AG04449 (cell line): ENCODE data around the gene CSHL1.
"Not testable (repeated sequence)": the region's sequence is repeated elsewhere in the genome, so short reads cannot be mapped to it uniquely, and the experiment has no call there.

Experiments
- CTCF ChIA-PET: fragments of 350-600 bp; formaldehyde crosslinking; extraction: SDS; loops from one replicate; lab custom pipeline; 2021; ENCODE audit warnings: antibody characterized with exemption; lab: Yijun Ruan, JAX
- POLR2A ChIA-PET: fragments of 400-600, 350-600 bp; formaldehyde crosslinking; extraction: SDS; loops from one replicate; lab custom pipeline; 2020; ENCODE audit warnings: antibody characterized with exemption, inconsistent platforms; lab: Yijun Ruan, JAX
- DNase-seq: peaks from one replicate; pipeline ENCODE4 v3.0.0-alpha.2; 2010; ENCODE audit warnings: low read depth, low spot score
- H3K4me3 ChIP-seq: 2 replicates; pipeline ENCODE4 v1.5.1; 2011; ENCODE audit warnings: low read depth, mild to moderate bottlenecking, control low read depth, low read length
- TF ChIP-seq, protein P1 (sequence below): IDR thresholded peaks from one replicate; pipeline ENCODE4 v1.5.1; 2011; ENCODE audit warnings: mild to moderate bottlenecking, moderate library complexity, low read length, control low read depth, inconsistent platforms; ENCODE audit not compliant: insufficient read depth; ENCODE audit errors: missing control alignments

The CSHL1 gene

DNA sequence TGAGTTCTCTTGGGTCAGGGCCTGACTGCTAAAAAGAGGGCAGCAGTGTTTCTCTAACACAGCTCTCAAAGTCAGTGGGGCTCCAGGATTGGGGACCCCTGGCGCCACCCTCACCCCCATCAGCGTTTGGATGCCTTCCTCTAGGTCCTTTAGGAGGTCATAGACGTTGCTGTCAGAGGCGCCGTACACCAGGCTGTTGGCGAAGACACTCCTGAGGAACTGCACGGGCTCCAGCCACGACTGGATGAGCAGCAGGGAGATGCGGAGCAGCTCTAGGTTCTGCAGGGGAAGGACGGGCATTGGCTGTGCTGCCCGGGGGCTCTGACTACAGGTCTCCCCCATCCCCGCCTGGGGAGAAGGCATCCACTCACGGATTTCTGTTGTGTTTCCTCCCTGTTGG lies 6.6 kb upstream of the CSHL1 start:
- TF ChIP-seq, protein P1, sequence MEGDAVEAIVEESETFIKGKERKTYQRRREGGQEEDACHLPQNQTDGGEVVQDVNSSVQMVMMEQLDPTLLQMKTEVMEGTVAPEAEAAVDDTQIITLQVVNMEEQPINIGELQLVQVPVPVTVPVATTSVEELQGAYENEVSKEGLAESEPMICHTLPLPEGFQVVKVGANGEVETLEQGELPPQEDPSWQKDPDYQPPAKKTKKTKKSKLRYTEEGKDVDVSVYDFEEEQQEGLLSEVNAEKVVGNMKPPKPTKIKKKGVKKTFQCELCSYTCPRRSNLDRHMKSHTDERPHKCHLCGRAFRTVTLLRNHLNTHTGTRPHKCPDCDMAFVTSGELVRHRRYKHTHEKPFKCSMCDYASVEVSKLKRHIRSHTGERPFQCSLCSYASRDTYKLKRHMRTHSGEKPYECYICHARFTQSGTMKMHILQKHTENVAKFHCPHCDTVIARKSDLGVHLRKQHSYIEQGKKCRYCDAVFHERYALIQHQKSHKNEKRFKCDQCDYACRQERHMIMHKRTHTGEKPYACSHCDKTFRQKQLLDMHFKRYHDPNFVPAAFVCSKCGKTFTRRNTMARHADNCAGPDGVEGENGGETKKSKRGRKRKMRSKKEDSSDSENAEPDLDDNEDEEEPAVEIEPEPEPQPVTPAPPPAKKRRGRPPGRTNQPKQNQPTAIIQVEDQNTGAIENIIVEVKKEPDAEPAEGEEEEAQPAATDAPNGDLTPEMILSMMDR: no peak
- DNase-seq: no peak
- ChIA-PET POLR2A (no interaction called here), CTCF (interaction anchor here (0.6 to 14.2 kb wide), 15 partner anchors 9 to 216 kb away, joined by 3 to 246 read pairs (median 21); partner anchors contain the start of genes CD79B, ERN1 and ICAM2)
- no peak overlapping the region for H3K4me3 ChIP-seq

DNA sequence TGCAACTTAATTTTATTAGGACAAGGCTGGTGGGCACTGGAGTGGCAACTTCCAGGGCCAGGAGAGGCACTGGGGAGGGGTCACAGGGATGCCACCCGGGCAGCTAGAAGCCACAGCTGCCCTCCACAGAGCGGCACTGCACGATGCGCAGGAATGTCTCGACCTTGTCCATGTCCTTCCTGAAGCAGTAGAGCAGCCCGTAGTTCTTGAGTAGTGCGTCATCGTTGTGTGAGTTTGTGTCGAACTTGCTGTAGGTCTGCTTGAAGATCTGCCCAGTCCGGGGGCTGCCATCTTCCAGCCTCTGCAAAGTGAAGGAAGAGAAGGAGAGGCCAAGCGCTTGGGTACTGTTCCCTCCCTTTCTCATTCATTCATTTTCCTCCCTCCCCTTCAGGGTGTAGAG lies 6.1 kb upstream of the CSHL1 start:
- H3K4me3 ChIP-seq, DNase-seq, POLR2A ChIA-PET: not testable (repeated sequence)
- CTCF ChIA-PET: interaction anchor here (0.6 to 14.2 kb wide), 10 partner anchors 9 to 216 kb away, joined by 3 to 246 read pairs (median 29); partner anchors contain the start of genes CD79B, ERN1 and ICAM2

DNA sequence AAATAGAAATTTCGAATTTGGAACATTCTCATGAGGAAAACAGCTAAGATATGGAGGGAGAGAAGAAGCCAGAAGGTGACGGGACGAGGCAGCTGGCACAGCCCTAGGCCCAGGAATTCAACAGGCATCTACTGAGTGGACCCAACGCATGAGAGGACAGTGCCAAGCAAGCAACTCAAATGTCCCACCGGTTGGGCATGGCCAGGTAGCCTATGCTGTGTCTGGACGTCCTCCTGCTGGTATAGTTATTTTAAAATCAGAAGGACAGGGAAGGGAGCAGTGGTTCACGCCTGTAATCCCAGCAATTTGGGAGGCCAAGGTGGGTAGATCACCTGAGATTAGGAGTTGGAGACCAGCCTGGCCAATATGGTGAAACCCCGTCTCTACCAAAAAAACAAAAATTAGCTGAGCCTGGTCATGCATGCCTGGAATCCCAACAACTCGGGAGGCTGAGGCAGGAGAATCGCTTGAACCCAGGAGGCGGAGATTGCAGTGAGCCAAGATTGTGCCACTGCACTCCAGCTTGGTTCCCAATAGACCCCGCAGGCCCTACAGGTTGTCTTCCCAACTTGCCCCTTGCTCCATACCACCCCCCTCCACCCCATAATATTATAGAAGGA lies 5.6 kb upstream of the CSHL1 start:
- CTCF ChIA-PET: interaction anchor here (1.3 to 8.0 kb wide), 8 partner anchors 9 to 217 kb away, joined by 4 to 111 read pairs (median 14); partner anchors contain the start of genes ERN1 and ICAM2
- no peak overlapping the region for H3K4me3 ChIP-seq
- no peak for DNase-seq
- POLR2A ChIA-PET: no interaction called here
- TF ChIP-seq, protein P1: no peak

DNA sequence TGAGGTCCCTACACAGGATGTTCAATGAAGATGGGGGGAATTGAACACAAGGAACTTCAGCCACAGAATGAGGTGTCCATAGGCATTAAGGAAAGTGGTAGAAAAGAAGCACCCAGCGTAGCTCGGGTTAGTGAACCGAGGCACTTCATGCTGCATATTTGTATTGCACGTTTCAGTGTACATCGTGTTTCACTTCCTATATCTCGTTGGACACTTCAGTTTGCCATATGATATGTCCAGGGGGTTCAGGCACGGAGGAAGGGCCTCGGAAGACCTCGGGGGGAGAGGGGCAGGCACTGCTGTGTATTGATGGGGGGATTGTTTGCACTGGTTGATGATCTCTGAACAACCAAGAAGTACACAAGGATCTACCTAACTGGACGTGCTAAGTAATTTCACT lies 4.7 kb upstream of the CSHL1 start:
- CTCF ChIA-PET: interaction anchor here (1.3 to 8.0 kb wide), 6 partner anchors 12 to 218 kb away, joined by 3 to 111 read pairs (median 10); partner anchors contain the start of gene ERN1
- DNase-seq, H3K4me3 ChIP-seq, POLR2A ChIA-PET: not testable (repeated sequence)

DNA sequence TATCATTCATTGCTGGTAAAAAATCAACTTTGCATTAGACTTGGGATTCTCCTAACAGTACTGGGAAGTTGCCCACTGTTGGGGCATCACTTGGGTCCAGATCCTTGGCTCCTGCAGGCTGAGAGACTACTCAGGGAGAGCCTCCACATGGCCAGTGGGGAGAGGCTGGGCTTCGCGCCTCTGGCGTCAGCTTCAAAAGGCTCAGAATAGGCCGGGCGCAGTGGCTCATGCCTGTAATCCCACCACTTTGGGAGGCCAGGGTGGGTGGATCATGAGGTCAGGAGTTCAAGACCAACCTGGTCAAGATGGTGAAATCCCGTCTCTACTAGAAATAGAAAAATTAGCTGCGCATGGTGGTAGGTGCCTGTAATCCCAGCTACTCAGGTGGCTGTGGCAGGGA lies 3.4 kb upstream of the CSHL1 start:
- H3K4me3 ChIP-seq: no peak overlapping the region
- ChIA-PET CTCF (interaction anchor here (1.4 to 8.0 kb wide), 4 partner anchors 11 to 219 kb away, joined by 3 to 111 read pairs (median 28); partner anchors contain the start of gene ERN1), POLR2A (no interaction called here)
- TF ChIP-seq, protein P1: no peak
- DNase-seq: no peak

DNA sequence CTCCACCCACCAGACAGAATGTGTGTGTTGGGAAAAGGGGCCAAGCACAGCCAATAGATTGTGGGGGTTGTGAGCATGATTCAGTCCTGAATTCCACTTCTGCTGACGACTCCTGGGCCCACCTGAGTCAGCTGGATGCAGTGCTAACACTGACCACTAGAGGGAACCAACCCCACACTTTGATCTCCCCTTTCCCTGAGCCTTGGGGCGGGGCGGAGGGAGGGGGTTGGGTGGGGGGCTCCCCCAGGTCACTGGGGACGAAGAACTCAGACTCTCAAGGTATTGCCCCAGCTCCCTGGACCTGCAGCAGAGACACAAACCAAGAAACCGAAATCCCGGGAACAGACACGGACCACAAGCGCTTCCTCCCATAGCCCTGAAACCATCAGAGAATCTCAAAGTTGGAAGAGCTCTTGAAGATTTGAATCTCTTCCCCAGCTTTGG lies 621 bp upstream of the CSHL1 start:
- ChIA-PET CTCF (interaction anchor here (0.7 to 5.1 kb wide), 32 partner anchors 8 to 370 kb away, joined by 3 to 71 read pairs (median 4); partner anchors contain the start of genes CD79B, ERN1 and ICAM2), POLR2A (no interaction called here)
- H3K4me3 ChIP-seq: no peak overlapping the region
- DNase-seq: no peak
- TF ChIP-seq, protein P1: peak; percentile 79

DNA sequence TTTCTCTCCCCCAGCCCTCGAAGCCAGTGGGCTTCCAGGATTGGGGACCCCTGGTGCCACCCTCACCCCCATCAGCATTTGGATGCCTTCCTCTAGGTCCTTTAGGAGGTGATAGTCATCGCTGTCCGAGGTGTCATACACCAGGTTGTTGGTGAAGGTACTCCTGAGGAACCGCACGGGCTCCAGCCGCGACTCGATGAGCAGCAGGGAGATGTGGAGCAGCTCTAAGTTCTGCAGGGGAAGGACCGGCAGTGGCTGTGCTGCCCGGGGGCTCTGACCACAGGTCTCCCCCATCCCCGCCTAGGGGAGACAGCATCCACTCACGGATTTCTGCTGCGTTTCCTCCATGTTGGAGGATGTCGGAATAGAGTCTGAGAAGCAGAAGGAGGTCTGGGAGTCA lies 962 bp downstream of the CSHL1 start:
- no peak for DNase-seq
- H3K4me3 ChIP-seq: no peak overlapping the region
- TF ChIP-seq, protein P1: no peak
- ChIA-PET CTCF (interaction anchor here (1.0 to 5.1 kb wide), 10 partner anchors 10 to 224 kb away, joined by 3 to 71 read pairs (median 12); partner anchors contain the start of genes CD79B and ERN1), POLR2A (no interaction called here)

DNA sequence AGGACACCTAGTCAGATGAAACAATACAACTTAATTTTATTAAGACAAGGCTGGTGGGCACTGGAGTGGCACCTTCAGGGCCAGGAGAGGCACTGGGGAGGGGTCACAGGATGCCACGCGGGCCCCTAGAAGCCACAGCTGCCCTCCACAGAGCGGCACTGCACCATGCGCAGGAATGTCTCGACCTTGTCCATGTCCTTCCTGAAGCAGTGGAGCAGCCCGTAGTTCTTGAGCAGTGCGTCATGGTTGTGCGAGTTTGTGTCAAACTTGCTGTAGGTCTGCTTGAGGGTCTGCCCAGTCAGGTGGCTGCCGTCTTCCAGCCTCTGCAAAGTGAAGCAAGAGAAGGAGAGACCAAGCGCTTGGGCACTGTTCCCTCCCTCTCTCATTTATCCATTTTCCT lies 1.5 kb downstream of the CSHL1 start:
- CTCF ChIA-PET: interaction anchor here (1.0 to 5.1 kb wide), 4 partner anchors 37 to 224 kb away, joined by 3 to 71 read pairs (median 24); no protein-coding TSS in a partner anchor
- H3K4me3 ChIP-seq, DNase-seq, POLR2A ChIA-PET: not testable (repeated sequence)
